Measurements from ENCODE around the gene ZSWIM5.

The ZSWIM5 gene

GRCh38 chr1:45015683-45016082, 190.7 kb downstream of the ZSWIM5 start:
- in situ Hi-C loops (cut with MboI; ENCODE audit: low pct_unique_long_range_greater_than_20kb, low sequenced_read_pairs, unreplicated experiment) = loop anchor here (5.0 to 25.0 kb wide), 2 partner anchors 287 to 472 kb away; partner anchors contain the start of gene TESK2
- no peak for DNase-seq (ENCODE audit: low spot score)
- no peak for TF ChIP-seq CTCF (IDR thresholded peaks at IDR 0.05; ENCODE audit: extremely low read depth, insufficient read depth, missing control alignments)

- in situ Hi-C loops (cut with MboI; ENCODE audit: low pct_unique_long_range_greater_than_20kb, low sequenced_read_pairs, unreplicated experiment) = loop anchor here (5.0 to 25.0 kb wide), 2 partner anchors 288 to 473 kb away; partner anchors contain the start of gene TESK2
Measured at GRCh38 chr1:45014321-45015028, 191.9 kb downstream of the ZSWIM5 start.

GRCh38 chr1:45013551-45014209, 192.7 kb downstream of the ZSWIM5 start:
- no peak for DNase-seq (ENCODE audit: low spot score)
- TF ChIP-seq CTCF (IDR thresholded peaks at IDR 0.05; ENCODE audit: extremely low read depth, insufficient read depth, missing control alignments) = no peak
- in situ Hi-C loops (cut with MboI; ENCODE audit: low pct_unique_long_range_greater_than_20kb, low sequenced_read_pairs, unreplicated experiment) = loop anchor here (25.0 kb wide), 1 partner anchor 474 kb away; the partner anchor contains the start of gene TESK2

More at GRCh38 chr1:45014321-45015028, 191.9 kb downstream of the ZSWIM5 start:
- peak; percentile 78 for DNase-seq (ENCODE audit: low spot score)
- peak; percentile 91 for TF ChIP-seq CTCF (IDR thresholded peaks at IDR 0.05; ENCODE audit: extremely low read depth, insufficient read depth, missing control alignments)

GRCh38 chr1:45012639-45013278, 193.6 kb downstream of the ZSWIM5 start:
- in situ Hi-C loops (cut with MboI; ENCODE audit: low pct_unique_long_range_greater_than_20kb, low sequenced_read_pairs, unreplicated experiment) = loop anchor here (25.0 kb wide), 1 partner anchor 475 kb away; the partner anchor contains the start of gene TESK2
- no peak for TF ChIP-seq CTCF (IDR thresholded peaks at IDR 0.05; ENCODE audit: extremely low read depth, insufficient read depth, missing control alignments)
- no peak for DNase-seq (ENCODE audit: low spot score)

GRCh38 chr1:45011837-45012638, 194.4 kb downstream of the ZSWIM5 start, which contains the start of gene UROD:
UROD (plus strand) TSS chr1:45012254; CDS start chr1:45012266, 12 bp downstream.
- DNase-seq (ENCODE audit: low spot score) = peak; percentile 94
- TF ChIP-seq CTCF (IDR thresholded peaks at IDR 0.05; ENCODE audit: extremely low read depth, insufficient read depth, missing control alignments) = no peak
- in situ Hi-C loops (cut with MboI; ENCODE audit: low pct_unique_long_range_greater_than_20kb, low sequenced_read_pairs, unreplicated experiment) = loop anchor here (25.0 kb wide), 1 partner anchor 475 kb away; the partner anchor contains the start of gene TESK2
